Fibroblast of lung (primary cell): ENCODE results near the gene TAF1D. TPM values are rescaled to one million over a fixed set of nuclear protein-coding genes. Genes with fewer than 3 reads are reported as not detected.

ENCODE experiments used
- DNase-seq, 2 donors: peaks; one replicate each; pipeline versions ENCODE4 v3.0.0 to v3.0.0-alpha.2; 2010; ENCODE audit warnings: low read depth in 2 of 2
- H2AFZ ChIP-seq: 2 replicates; pipeline ENCODE4 v1.5.1; 2012; ENCODE audit warnings: low read length, control low read depth, inconsistent platforms
- H3K27ac ChIP-seq: 2 replicates; pipeline ENCODE4 v1.5.1; 2011; ENCODE audit warnings: low read length, control low read depth; ENCODE audit not compliant: insufficient read depth
- H3K27me3 ChIP-seq: 2 replicates; pipeline ENCODE4 v1.5.1; 2011; ENCODE audit warnings: mild to moderate bottlenecking, low read length; ENCODE audit not compliant: control insufficient read depth, insufficient read depth
- H3K36me3 ChIP-seq: 2 replicates; pipeline ENCODE4 v1.5.1; 2011; ENCODE audit warnings: low read length; ENCODE audit not compliant: control insufficient read depth, insufficient read depth
- H3K4me1 ChIP-seq: 2 replicates; pipeline ENCODE4 v1.5.1; 2011; ENCODE audit warnings: low read length; ENCODE audit not compliant: control insufficient read depth, insufficient read depth; ENCODE audit errors: extremely low read depth
- H3K4me2 ChIP-seq: 2 replicates; pipeline ENCODE4 v1.5.1; 2011; ENCODE audit warnings: low read length, control low read depth; ENCODE audit not compliant: insufficient read depth; ENCODE audit errors: extremely low read depth
- H3K4me3 ChIP-seq, 4 experiments: fragments of 200-600 bp in 1 of 4; sonication (generic) in 1 of 4; replicated peaks in 1 of 4; 2 replicates each; pipeline ENCODE4 v1.5.1; 2011 to 2016; ENCODE audit warnings: low read length in 4 of 4, low read depth in 3 of 4, mild to moderate bottlenecking in 3 of 4, control low read depth in 2 of 4, inconsistent platforms in 1 of 4, mixed read lengths in 1 of 4; ENCODE audit not compliant: insufficient read depth in 1 of 4; ENCODE audit errors: control extremely low read depth in 1 of 4
- H3K79me2 ChIP-seq: 2 replicates; pipeline ENCODE4 v1.5.1; 2012; ENCODE audit warnings: mild to moderate bottlenecking, low read length, inconsistent platforms; ENCODE audit not compliant: control insufficient read depth, insufficient read depth
- H3K9ac ChIP-seq: 2 replicates; pipeline ENCODE4 v1.5.1; 2011; ENCODE audit warnings: mild to moderate bottlenecking, low read length, control low read depth; ENCODE audit not compliant: insufficient read depth
- H3K9me3 ChIP-seq: 2 replicates; pipeline ENCODE4 v1.5.1; 2012; ENCODE audit warnings: low read depth, low read length; ENCODE audit not compliant: control insufficient read depth, insufficient read depth
- H4K20me1 ChIP-seq: 2 replicates; pipeline ENCODE4 v1.5.1; 2011; ENCODE audit warnings: low read length; ENCODE audit not compliant: control insufficient read depth, insufficient read depth; ENCODE audit errors: extremely low read depth
- EZH2 ChIP-seq: IDR thresholded peaks from 2 replicates; pipeline ENCODE4 v1.5.1; 2012; ENCODE audit warnings: low read length, control low read depth, mild to moderate bottlenecking; ENCODE audit errors: missing control alignments
- polyA plus RNA-seq, 2 donors: library from polyadenylated mRNA; depleted of rRNA in 1 of 2; stranded (reverse) in 1 of 2; unstranded in 1 of 2; fragments of >200 nt; gene quantifications; 2 replicates each; pipeline ENCODE4 v1.2.1, GENCODE V29; 2011 to 2012; ENCODE audit warnings: missing spikeins in 1 of 2
- total RNA-seq: library from RNA; depleted of rRNA; stranded (reverse); fragments of >200 nt; gene quantifications from 2 replicates; pipeline ENCODE4 v1.2.1, GENCODE V29; 2014
- TF ChIP-seq, protein P1 (sequence below), 2 donors: IDR thresholded peaks in 1 of 2; conservative IDR thresholded peaks in 1 of 2; 1 replicate in 1 of 2; 2 replicates in 1 of 2; pipeline ENCODE4 v1.5.1; 2011 to 2012; ENCODE audit warnings: low read length in 2 of 2, control low read depth in 1 of 2, inconsistent platforms in 1 of 2, low read depth in 1 of 2, mild to moderate bottlenecking in 1 of 2

The TAF1D gene
- total and polyA plus RNA-seq, 2 donors (not counting 1 experiment from before 2014, with no cell fraction given): 78.5 to 111 TPM

DNA sequence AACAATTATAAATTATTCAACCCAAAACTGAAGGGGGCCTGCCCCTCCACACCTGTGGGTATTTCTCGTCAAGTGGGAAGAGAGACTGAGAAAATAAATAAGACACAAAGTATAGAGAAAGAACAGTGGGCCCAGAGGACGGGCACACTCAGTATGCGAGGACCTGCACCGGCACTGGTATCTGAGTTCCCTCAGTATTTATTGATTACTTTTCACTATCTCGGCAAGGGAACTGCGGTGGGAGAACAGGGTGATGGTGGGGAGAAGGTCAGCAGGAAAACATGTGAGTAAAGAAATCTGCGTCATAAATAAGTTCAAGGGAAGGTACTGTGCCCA lies 3.3 kb upstream of the TAF1D start:
- Histone ChIP-seq H3K27me3 (no peaks in the 10 kb centered on the region), H3K27ac (no peak overlapping the region), H3K36me3 (peaks cover 2% of the 10 kb centered on the region), H3K4me3 (no peak overlapping the region), H3K9ac (no peak overlapping the region), H4K20me1 (no peaks in the 10 kb centered on the region), H3K9me3 (no peaks in the 10 kb centered on the region), H3K4me2 (no peak overlapping the region), H2AFZ (no peak overlapping the region), H3K79me2 (peaks cover 21% of the 10 kb centered on the region), H3K4me1 (no peaks in the 10 kb centered on the region)
- TF ChIP-seq, protein P1, sequence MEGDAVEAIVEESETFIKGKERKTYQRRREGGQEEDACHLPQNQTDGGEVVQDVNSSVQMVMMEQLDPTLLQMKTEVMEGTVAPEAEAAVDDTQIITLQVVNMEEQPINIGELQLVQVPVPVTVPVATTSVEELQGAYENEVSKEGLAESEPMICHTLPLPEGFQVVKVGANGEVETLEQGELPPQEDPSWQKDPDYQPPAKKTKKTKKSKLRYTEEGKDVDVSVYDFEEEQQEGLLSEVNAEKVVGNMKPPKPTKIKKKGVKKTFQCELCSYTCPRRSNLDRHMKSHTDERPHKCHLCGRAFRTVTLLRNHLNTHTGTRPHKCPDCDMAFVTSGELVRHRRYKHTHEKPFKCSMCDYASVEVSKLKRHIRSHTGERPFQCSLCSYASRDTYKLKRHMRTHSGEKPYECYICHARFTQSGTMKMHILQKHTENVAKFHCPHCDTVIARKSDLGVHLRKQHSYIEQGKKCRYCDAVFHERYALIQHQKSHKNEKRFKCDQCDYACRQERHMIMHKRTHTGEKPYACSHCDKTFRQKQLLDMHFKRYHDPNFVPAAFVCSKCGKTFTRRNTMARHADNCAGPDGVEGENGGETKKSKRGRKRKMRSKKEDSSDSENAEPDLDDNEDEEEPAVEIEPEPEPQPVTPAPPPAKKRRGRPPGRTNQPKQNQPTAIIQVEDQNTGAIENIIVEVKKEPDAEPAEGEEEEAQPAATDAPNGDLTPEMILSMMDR (conservative IDR thresholded peaks at IDR 0.05 in 1 of 2, IDR thresholded peaks at IDR 0.05 in 1 of 2; ENCODE audit: low read depth in 1 of 2, low read length in 2 of 2): no peak
- no peak for TF ChIP-seq EZH2
- no peak for DNase-seq

DNA sequence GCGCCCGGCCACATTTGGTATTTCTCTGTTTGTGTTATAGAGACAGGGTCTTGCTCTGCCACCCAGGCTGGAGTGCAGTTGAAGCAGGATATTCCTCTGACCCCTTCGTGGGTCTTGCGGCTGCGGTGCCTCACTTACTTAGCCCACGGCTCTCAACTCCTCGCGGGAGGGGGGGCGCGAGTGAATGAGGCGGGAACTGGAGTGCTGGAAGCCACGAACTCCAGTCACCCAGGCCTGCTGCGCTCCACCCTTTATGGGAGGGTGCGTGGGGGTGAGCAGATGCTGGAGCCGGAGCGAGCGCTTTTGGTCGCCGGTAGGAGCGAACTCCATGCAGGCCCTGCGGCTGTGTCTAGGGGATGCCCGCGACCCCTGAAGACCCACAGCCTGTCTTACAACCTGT lies 2.0 kb upstream of the TAF1D start:
- H3K9me3 ChIP-seq: no peaks in the 10 kb centered on the region
- H3K27me3 ChIP-seq: no peaks in the 10 kb centered on the region
- no peak for DNase-seq

DNA sequence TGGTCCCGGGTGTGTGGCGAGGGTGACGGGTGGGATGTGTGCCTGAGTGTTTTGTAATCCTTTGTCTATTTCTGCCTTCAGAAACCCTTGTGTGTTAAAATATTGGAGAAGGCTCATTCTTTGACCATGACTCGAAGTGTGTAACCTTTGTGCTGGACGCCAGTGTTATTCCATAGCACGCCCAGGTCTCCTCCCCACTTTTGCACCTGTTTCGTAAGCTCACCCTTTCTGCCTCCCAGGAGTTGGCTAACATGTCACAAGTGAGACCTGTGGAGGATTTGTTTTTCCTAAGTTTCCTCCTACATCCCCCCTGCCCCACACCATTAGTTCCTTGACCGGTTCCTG lies 559 bp upstream of the TAF1D start:
- TF ChIP-seq, protein P1 (conservative IDR thresholded peaks at IDR 0.05 in 1 of 2, IDR thresholded peaks at IDR 0.05 in 1 of 2; ENCODE audit: low read depth in 1 of 2, low read length in 2 of 2): no peak
- no peak for TF ChIP-seq EZH2
- H3K9me3 ChIP-seq: no peaks in the 10 kb centered on the region
- H3K9ac ChIP-seq: peak overlapping the region; percentile 96
- peak overlapping the region; percentile 95 for H3K27ac ChIP-seq
- H3K4me2 ChIP-seq: peak overlapping the region; percentile 67
- H2AFZ ChIP-seq: peak overlapping the region; percentile 99
- no peaks in the 10 kb centered on the region for H4K20me1 ChIP-seq
- peak; percentile 67 for DNase-seq
- peaks cover 3% of the 10 kb centered on the region for H3K4me1 ChIP-seq
- peaks cover 6% of the 10 kb centered on the region for H3K36me3 ChIP-seq
- H3K4me3 ChIP-seq: peak overlapping the region; percentile 78 to 98 (median 92)
- peaks cover 48% of the 10 kb centered on the region for H3K79me2 ChIP-seq
- H3K27me3 ChIP-seq: no peaks in the 10 kb centered on the region

More for the DNA sequence above, 2.0 kb upstream of the TAF1D start:
- Histone ChIP-seq H3K36me3 (peaks cover 5% of the 10 kb centered on the region), H2AFZ (no peak overlapping the region), H3K27ac (no peak overlapping the region), H3K9ac (no peak overlapping the region), H3K4me3 (no peak overlapping the region), H3K4me2 (no peak overlapping the region), H3K79me2 (peaks cover 34% of the 10 kb centered on the region), H3K4me1 (no peaks in the 10 kb centered on the region), H4K20me1 (no peaks in the 10 kb centered on the region)
- TF ChIP-seq, protein P1 (conservative IDR thresholded peaks at IDR 0.05 in 1 of 2, IDR thresholded peaks at IDR 0.05 in 1 of 2; ENCODE audit: low read depth in 1 of 2, low read length in 2 of 2): no peak
- no peak for TF ChIP-seq EZH2
